HG02938 (cell line): Measurements from ENCODE around the gene IKZF3.
"Not testable (repeated sequence)": the region's sequence is repeated elsewhere in the genome, so short reads cannot be mapped to it uniquely, and the experiment has no call there.

Source experiments
- ATAC-seq: cut with Tn5 transposase; IDR thresholded peaks from one replicate; pipeline ENCODE4 v1.9.1; 2021; ENCODE audit warnings: mild to moderate bottlenecking, moderate library complexity; ENCODE audit not compliant: unreplicated experiment

IKZF3 gene

GRCh38 chr17:39863918-39864746, at the start of gene IKZF3:
IKZF3 (minus strand) TSS chr17:39864312; CDS start chr17:39864126, 186 bp downstream.
- peak; percentile 17 for ATAC-seq

GRCh38 chr17:39908789-39909352, 44.8 kb upstream of the IKZF3 start:
- no peak for ATAC-seq

GRCh38 chr17:39904990-39905288, 40.8 kb upstream of the IKZF3 start:
- ATAC-seq, result no peak

GRCh38 chr17:39903158-39903884, 39.2 kb upstream of the IKZF3 start:
- no peak for ATAC-seq

- not testable (repeated sequence) for ATAC-seq
These were observed 37.9 kb upstream of the IKZF3 start for GRCh38 chr17:39902027-39902426.

GRCh38 chr17:39899215-39899614, 35.1 kb upstream of the IKZF3 start:
- no peak for ATAC-seq

GRCh38 chr17:39898088-39898487, 34.0 kb upstream of the IKZF3 start:
- ATAC-seq, result no peak

GRCh38 chr17:39894681-39895376, 30.7 kb upstream of the IKZF3 start:
- ATAC-seq, result no peak

GRCh38 chr17:39889200-39889599, 25.1 kb upstream of the IKZF3 start:
- ATAC-seq, result no peak

- no peak for ATAC-seq
These were observed 23.0 kb upstream of the IKZF3 start for GRCh38 chr17:39887078-39887477.

GRCh38 chr17:39886102-39886501, 22.0 kb upstream of the IKZF3 start:
- not testable (repeated sequence) for ATAC-seq

- no peak for ATAC-seq
These were observed 8.6 kb upstream of the IKZF3 start for GRCh38 chr17:39872751-39873150.

GRCh38 chr17:39871801-39872200, 7.7 kb upstream of the IKZF3 start:
- ATAC-seq, result no peak

- ATAC-seq, result no peak
These were observed 6.7 kb upstream of the IKZF3 start for GRCh38 chr17:39870776-39871175.

GRCh38 chr17:39868554-39868942, 4.4 kb upstream of the IKZF3 start:
- no peak for ATAC-seq

- ATAC-seq, result no peak
These were observed 3.9 kb upstream of the IKZF3 start, which contains the start of gene ZPBP2 for GRCh38 chr17:39867880-39868553. ZPBP2 (plus strand) TSS chr17:39868202; CDS start chr17:39868355, 153 bp downstream.

GRCh38 chr17:39867084-39867879, 3.2 kb upstream of the IKZF3 start:
- ATAC-seq, result peak; percentile 51

GRCh38 chr17:39866013-39866730, 2.1 kb upstream of the IKZF3 start:
- no peak for ATAC-seq

- ATAC-seq, result no peak
These were observed 731 bp downstream of the IKZF3 start for GRCh38 chr17:39863244-39863917.
